GM15510 (cell line): Measurements from ENCODE around the gene RTN4IP1.

Experiments used
- POLR2A ChIP-seq: IDR thresholded peaks from 3 replicates; pipeline ENCODE4 v1.6.1; 2011; ENCODE audit warnings: borderline replicate concordance; ENCODE audit not compliant: insufficient read length; ENCODE audit errors: extremely low read depth

RTN4IP1 gene, protein sequence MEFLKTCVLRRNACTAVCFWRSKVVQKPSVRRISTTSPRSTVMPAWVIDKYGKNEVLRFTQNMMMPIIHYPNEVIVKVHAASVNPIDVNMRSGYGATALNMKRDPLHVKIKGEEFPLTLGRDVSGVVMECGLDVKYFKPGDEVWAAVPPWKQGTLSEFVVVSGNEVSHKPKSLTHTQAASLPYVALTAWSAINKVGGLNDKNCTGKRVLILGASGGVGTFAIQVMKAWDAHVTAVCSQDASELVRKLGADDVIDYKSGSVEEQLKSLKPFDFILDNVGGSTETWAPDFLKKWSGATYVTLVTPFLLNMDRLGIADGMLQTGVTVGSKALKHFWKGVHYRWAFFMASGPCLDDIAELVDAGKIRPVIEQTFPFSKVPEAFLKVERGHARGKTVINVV

GRCh38 chr6:106629103-106629858 is at the start of gene RTN4IP1, which contains the start of gene QRSL1:
Gene RTN4IP1 (minus strand): TSS chr6:106629498. CDS start chr6:106629021, 477 bp downstream.
Gene QRSL1 (plus strand): TSS chr6:106629578. CDS start chr6:106629682, 104 bp downstream.
- peak; percentile 48 for TF ChIP-seq POLR2A

- TF ChIP-seq POLR2A = no peak
These were observed 48.0 kb upstream of the RTN4IP1 start for GRCh38 chr6:106677282-106677681.

DNA sequence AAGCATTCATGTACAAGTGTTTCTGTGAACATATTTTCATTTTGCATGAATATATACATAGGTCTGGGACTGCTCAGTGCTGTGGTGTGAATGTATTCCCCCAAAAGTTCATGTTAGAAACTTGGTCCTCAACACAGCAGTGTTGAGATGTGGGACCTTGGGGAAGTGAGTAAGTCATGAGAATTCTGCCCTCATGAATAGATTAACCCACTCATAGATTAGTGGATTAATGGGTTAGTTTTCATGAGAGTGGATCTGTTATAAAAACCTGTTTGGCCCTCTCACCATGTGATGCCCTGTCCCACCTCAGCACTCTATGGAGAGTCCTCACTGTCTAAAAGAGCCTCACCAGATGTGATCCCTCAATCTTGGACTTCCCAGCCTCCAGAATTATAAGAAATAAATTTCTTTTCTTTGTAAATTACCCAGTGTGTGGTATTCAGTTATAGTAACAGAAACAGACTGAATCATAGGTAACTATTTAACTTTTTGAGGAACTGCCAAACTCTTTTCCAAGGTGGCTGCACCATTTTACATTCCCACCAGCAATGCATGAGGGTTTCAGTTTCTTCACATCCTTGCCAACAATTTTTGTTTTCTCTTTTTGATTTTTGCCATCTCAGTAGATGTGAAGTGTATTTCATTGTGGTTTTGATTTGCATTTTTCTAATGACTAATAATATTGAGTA is 45.4 kb upstream of the RTN4IP1 start:
- no peak for TF ChIP-seq POLR2A

DNA sequence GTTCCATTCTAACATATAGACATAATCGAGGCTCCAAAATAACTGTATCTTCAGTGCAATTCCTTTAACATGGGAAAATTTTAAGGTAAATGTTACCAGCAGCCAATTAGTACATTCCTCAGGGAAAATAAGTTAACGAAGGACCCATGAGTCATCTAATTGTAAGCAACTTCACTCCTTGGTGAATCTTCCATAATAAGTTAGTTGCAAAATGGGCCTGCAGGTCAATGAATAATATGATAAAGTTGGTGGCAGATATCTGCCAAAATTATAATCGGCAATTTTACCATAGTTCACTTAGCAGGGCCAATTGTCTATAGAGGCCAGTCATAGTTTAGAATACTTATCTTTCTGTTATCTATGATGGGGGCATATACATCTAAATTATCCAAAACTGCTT is 42.4 kb upstream of the RTN4IP1 start:
- no peak for TF ChIP-seq POLR2A

- no peak for TF ChIP-seq POLR2A
These were observed 40.9 kb upstream of the RTN4IP1 start for GRCh38 chr6:106670236-106670635.

- no peak for TF ChIP-seq POLR2A
These were observed 37.7 kb upstream of the RTN4IP1 start for GRCh38 chr6:106667022-106667402.

- TF ChIP-seq POLR2A = no peak
These were observed 37.2 kb upstream of the RTN4IP1 start for GRCh38 chr6:106666282-106667021.

GRCh38 chr6:106662458-106662857 is 33.2 kb upstream of the RTN4IP1 start:
- TF ChIP-seq POLR2A = no peak

DNA sequence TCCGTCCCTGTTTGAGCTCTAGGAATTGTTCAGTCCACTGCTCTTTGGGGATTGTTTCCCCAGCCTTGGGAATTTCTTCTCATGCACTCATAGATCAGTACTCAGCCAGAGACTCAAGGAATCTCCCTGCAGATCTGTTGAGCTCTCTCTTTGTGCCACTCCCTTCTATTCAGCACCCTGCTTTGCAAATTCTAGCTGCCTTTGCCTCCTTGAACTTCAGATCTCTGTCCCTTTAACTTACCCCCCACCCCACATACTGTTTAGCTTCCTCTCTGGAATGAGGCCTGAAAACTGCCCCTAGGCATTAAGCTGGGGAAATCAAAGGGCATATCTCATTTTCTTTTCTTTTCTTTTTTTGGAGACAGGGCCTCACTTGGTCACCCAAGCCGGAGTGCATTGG is 30.6 kb upstream of the RTN4IP1 start:
- no peak for TF ChIP-seq POLR2A

DNA sequence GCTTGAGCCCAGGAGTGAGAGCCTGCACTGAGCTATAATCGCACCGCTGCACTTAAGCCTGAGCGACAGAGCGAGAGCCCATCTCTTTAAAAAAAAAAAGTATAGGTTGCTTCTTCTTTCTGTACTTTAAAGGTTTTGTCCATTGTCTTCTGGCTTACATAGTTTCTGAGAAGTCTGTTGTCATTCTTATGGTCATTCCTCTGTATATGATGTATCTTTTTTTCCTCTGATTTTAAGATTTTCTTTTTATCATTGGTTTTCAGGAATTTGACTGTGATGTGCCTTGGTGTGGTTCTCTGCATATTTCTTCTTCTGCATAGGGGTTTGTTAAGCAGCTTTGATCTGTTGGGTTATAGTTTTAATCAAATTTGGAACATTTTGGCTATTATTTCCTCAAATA is 29.2 kb upstream of the RTN4IP1 start:
- TF ChIP-seq POLR2A = no peak

GRCh38 chr6:106648651-106649308 is 19.5 kb upstream of the RTN4IP1 start:
- TF ChIP-seq POLR2A = no peak

DNA sequence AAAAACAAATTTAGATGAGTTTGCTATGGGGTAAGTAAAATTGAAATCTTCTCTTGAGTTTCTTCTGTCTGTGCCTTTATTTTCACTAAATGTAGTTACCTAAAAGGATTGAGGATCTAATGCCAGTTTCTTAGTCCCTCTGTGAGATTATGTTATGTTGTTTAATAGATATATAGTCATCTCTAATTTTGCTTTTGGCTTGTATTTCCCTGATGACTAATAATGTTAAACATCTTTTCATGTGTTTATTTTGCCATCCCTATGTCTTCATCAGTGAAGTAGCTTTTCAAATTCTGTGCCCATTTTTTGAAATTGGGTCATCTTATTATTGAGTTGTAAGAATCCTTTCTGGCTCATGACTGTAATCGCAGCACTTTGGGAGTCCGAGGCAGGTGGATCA is 13.8 kb upstream of the RTN4IP1 start:
- TF ChIP-seq POLR2A = no peak

DNA sequence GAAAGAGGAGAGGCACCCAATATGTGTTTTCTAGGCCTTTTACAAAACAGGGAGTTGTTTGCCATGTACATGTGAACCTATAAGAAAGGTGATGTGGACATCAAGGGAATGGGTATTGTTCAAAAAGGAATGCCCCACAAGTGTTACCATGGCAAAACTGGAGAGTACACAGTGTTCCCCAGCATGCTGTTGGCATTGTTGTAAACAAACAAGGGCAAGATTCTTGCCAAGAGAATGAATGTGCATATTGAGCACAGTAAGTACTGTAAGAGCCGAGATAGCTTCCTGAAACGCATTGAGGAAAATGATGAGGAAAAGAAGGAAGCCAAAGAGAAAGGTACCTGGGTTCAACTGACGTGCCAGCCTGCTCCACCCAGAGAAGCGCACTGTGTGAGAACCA is 13.2 kb upstream of the RTN4IP1 start:
- TF ChIP-seq POLR2A = no peak

- no peak for TF ChIP-seq POLR2A
These were observed 10.5 kb upstream of the RTN4IP1 start for GRCh38 chr6:106639812-106640211.
